ENCODE results near the gene TTLL13. TPM values are rescaled to one million over a fixed set of nuclear protein-coding genes. Genes with fewer than 3 reads are reported as not detected.

TTLL13 gene
- total RNA-seq, 1 donor from 2014 or later: 0.47 TPM

DNA sequence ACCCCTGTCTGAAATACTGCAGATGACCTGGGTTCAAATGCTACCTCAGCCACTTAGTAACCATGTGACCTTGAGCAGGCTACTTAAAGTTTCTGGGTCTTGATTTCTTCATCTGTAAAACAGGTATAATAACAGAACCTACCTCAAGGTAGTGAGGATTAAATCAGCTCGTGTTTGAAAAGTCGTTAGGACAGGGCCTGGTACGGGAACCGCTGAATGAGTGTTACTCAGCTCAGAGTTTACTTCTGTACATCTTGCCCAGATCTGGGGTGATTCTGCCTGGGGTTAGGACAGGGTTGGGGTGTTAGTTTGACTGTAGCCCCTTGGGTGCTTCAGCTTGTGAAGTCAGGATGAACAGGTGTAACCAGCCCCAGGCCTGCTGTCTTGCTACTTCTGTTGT is 46.4 kb upstream of the TTLL13 start:
- Mint-ChIP-seq H3K4me1 (peaks cover 11% of the 10 kb centered on the region), H3K27ac (no peak overlapping the region), H3K9me3 (no peaks in the 10 kb centered on the region), H3K36me3 (no peaks in the 10 kb centered on the region), H3K27me3 (ENCODE audit: low read depth) (no peaks in the 10 kb centered on the region), H3K4me3 (peak overlapping the region; percentile 85)
- no peak for DNase-seq (ENCODE audit: low spot score in 2 of 2, unreplicated experiment in 2 of 2)
- TF ChIP-seq, protein P1, sequence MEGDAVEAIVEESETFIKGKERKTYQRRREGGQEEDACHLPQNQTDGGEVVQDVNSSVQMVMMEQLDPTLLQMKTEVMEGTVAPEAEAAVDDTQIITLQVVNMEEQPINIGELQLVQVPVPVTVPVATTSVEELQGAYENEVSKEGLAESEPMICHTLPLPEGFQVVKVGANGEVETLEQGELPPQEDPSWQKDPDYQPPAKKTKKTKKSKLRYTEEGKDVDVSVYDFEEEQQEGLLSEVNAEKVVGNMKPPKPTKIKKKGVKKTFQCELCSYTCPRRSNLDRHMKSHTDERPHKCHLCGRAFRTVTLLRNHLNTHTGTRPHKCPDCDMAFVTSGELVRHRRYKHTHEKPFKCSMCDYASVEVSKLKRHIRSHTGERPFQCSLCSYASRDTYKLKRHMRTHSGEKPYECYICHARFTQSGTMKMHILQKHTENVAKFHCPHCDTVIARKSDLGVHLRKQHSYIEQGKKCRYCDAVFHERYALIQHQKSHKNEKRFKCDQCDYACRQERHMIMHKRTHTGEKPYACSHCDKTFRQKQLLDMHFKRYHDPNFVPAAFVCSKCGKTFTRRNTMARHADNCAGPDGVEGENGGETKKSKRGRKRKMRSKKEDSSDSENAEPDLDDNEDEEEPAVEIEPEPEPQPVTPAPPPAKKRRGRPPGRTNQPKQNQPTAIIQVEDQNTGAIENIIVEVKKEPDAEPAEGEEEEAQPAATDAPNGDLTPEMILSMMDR (IDR thresholded peaks at IDR 0.05; ENCODE audit: unreplicated experiment): no peak

DNA sequence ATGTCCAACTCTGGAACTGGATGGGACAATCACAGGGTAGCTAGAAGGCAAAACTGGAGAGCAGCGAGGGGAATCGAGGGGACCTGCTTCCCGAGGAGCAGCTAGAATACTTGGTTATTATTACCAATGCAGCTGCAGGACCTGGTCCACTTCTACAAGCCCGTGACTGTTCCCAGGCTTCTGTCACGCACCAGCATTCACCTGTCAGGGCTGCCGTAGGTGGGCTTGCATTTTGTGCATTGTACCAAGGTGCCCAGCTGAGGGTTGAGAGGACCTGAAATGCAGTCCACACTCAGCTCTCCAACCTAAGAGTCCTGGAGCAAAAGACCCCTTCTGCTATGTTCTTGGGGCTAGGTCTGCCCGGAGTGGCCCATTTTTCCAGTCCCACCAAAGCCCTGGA is 45.9 kb upstream of the TTLL13 start:
- Mint-ChIP-seq H3K9me3 (no peaks in the 10 kb centered on the region), H3K4me1 (peaks cover 11% of the 10 kb centered on the region), H3K4me3 (no peak overlapping the region), H3K27me3 (ENCODE audit: low read depth) (no peaks in the 10 kb centered on the region), H3K27ac (no peak overlapping the region), H3K36me3 (no peaks in the 10 kb centered on the region)
- DNase-seq (ENCODE audit: low spot score in 2 of 2, unreplicated experiment in 2 of 2): no peak
- TF ChIP-seq, protein P1 (IDR thresholded peaks at IDR 0.05; ENCODE audit: unreplicated experiment): no peak

GRCh38 chr15:90203922-90204321 is 45.4 kb upstream of the TTLL13 start:
- Mint-ChIP-seq H3K27me3 (ENCODE audit: low read depth) (no peaks in the 10 kb centered on the region), H3K4me1 (peaks cover 11% of the 10 kb centered on the region), H3K36me3 (no peaks in the 10 kb centered on the region), H3K27ac (no peak overlapping the region), H3K9me3 (no peaks in the 10 kb centered on the region), H3K4me3 (no peak overlapping the region)
- no peak for DNase-seq (ENCODE audit: low spot score in 2 of 2, unreplicated experiment in 2 of 2)
- TF ChIP-seq, protein P1 (IDR thresholded peaks at IDR 0.05; ENCODE audit: unreplicated experiment): no peak

- H3K4me1 Mint-ChIP-seq: peaks cover 11% of the 10 kb centered on the region
- H3K4me3 Mint-ChIP-seq: no peak overlapping the region
- H3K36me3 Mint-ChIP-seq: peaks cover 6% of the 10 kb centered on the region
- no peaks in the 10 kb centered on the region for H3K27me3 Mint-ChIP-seq (ENCODE audit: low read depth)
- no peak for DNase-seq (ENCODE audit: low spot score in 2 of 2, unreplicated experiment in 2 of 2)
- H3K27ac Mint-ChIP-seq: no peak overlapping the region
- H3K9me3 Mint-ChIP-seq: no peaks in the 10 kb centered on the region
- TF ChIP-seq, protein P1 (IDR thresholded peaks at IDR 0.05; ENCODE audit: unreplicated experiment): no peak
These were observed 44.1 kb upstream of the TTLL13 start for GRCh38 chr15:90205050-90205848.

DNA sequence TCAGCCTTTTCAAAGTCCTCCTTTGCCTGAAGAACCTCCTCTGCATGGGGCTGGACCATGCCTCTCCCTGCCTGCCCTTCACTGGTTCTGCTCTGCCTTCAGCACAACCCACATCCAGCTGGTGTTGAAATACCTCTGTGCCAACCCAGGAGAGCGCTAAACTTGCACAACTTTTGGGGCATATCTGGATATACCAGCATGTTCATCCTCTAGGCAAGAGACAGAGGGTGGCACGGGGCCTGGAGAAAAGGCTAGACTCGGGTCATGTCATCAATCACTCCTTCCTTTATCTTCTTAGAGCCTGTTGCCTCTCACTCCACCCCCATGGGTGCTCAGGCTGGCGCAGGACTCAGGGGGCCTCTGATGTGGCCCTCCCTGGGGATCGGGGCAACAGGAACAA is 43.5 kb upstream of the TTLL13 start:
- Mint-ChIP-seq H3K4me1 (peaks cover 6% of the 10 kb centered on the region), H3K36me3 (peaks cover 6% of the 10 kb centered on the region), H3K9me3 (no peaks in the 10 kb centered on the region), H3K4me3 (no peak overlapping the region), H3K27ac (no peak overlapping the region), H3K27me3 (ENCODE audit: low read depth) (no peaks in the 10 kb centered on the region)
- TF ChIP-seq, protein P1 (IDR thresholded peaks at IDR 0.05; ENCODE audit: unreplicated experiment): no peak
- DNase-seq (ENCODE audit: low spot score in 2 of 2, unreplicated experiment in 2 of 2): no peak
